ENCODE data around the gene KIF26A.

KIF26A gene

DNA sequence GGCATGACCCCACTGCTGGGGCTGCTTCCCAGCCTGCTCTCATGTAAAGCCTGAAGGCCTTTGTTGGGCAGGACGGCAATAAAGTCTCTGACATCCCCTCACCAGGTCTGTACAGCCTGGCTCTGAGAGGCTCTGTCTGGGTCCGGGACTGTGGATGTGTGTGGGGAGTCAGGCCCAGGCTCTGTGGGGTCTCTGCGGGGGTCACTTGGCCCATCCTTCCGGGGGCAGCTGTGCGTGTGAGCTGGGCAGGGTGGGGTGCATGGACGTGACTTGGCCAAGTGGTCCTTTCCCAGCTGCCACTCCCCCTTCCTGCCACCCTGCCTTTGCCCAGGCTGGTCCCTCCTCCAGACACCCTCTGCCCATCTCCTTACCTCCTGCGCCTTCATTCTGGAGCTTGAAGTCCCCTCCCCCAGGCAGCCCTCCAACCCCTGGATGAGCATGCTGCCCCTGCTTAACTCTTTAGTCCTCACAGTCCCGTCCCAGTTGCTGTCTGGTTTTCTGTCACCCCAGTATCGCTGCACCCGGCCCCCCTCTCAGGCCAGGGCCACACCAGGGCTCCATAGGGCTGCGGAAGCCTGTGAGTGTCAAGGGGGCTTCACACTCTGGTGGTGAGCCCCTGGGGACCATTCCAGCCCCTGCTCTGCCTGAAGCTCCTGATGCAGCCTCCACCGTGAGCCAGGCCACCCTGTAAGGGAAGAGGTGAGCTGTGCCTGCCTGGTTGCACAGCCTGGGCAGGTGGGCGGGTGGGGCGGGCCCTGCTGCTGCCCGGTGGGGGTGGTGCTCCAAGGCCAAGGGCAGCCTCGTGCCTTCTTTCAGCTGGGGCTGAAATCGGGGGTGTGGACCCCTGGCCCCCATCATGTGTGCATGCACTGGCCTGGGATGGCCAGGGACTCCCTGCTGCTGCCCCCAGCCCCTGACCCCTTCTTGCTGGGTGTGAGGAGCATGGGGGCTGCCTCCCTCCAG, 25.5 kb upstream of the KIF26A start:
- DNase-seq (ENCODE audit: low read depth, low spot score) = no peak

DNA sequence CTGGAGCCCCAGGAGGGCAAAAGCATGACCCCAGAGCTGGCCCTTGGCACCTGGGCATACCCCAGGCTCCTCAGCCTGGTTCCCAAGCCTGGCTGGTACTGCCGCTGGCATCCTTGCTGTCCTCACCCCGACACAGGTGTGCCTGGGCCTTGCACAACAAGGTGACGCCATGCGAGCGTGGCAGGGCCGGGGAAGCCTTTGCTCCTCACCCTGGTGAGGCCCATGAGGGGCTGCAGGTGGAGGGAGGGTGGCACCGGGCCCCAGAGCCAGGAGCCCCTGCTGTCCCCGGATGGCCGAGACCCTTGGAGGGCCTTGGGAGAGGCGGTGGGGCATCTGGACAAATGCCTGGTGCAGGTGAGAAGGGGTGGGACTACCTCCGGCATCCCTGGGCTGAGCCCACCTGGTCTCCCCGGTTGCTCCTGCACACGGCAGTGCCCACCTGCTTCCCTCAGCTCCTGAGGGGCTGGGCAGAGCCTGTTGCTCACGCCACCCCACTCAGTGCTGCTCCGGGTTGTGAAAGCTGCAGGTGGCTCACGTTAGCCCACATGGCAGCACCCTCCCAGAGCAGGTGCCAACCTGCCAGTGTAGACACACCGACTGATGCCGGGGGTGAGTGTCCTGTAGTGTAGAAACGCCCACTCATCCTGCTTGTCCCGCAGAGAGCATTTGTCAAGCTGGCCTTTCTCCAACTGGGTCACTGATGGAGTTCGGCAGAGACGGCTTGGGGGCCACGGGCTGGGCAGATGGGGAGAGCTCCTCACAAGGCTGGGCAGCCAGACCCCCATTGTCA, 24.6 kb upstream of the KIF26A start:
- no peak for DNase-seq (ENCODE audit: low read depth, low spot score)

GRCh38 chr14:104114421-104115130, 23.8 kb upstream of the KIF26A start:
- DNase-seq (ENCODE audit: low read depth, low spot score) = no peak

- no peak for DNase-seq (ENCODE audit: low read depth, low spot score)
Measured at GRCh38 chr14:104115131-104115600, 23.2 kb upstream of the KIF26A start.

DNA sequence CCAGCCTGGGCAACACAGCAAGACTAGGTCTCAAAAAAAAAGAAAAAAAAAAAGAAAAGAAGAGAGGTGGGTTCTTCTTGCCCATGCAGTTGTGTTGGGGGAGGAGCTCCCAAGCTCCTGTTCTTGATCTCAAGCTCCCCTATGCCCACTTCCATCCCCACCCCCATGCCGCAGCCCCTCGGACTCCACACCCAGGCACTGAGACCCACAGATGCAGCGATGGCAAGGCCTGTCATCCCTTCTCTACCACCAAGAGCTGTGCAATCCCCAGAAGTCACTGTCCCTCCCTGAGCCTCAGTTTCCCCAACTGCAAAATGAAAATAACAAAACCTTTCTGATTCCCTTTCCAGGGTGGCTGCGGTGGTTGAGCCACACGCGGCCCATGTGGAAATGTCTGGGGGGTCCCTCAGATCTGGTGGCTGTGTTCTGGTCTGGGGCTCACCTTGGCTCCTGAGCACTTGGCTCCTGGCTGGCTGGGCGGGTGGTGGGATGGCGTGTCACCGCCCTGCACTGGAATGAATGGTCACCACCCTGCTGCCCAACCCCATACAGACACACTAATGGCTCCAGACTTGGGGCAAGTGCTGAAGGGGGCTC, 22.6 kb upstream of the KIF26A start:
- DNase-seq (ENCODE audit: low read depth, low spot score) = no peak

- no peak for DNase-seq (ENCODE audit: low read depth, low spot score)
Measured at GRCh38 chr14:104116288-104116755, 22.1 kb upstream of the KIF26A start.

DNA sequence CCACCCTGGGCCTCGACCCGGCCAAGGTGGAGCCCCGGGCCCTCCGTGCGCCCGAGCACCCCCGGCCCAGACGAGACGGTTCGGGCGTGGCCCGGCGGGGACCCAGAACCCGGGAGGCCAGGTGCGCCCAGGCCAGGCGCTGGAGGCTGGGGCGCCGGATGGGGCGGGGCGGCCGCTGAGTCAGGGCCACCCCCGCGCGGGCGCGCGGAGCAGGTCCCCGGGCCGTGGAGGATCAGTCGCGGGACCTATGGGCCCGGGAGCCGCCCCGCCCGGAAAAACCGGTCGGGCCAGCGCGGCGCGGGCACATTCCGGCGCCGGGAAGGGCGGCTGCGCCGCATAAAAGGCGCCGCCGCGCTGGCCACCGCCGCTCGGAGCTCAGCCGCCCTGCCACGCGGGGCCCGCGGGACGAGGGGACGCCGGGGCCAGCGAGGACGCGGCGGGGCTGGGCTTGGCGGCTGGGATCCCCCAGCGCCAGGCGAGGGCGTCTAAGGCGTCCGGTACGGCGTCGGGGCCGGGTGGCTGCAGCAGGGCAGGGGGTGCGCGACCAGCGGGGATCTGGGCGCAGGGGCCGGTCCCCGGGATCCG, 21.5 kb upstream of the KIF26A start:
- DNase-seq (ENCODE audit: low read depth, low spot score) = no peak

DNA sequence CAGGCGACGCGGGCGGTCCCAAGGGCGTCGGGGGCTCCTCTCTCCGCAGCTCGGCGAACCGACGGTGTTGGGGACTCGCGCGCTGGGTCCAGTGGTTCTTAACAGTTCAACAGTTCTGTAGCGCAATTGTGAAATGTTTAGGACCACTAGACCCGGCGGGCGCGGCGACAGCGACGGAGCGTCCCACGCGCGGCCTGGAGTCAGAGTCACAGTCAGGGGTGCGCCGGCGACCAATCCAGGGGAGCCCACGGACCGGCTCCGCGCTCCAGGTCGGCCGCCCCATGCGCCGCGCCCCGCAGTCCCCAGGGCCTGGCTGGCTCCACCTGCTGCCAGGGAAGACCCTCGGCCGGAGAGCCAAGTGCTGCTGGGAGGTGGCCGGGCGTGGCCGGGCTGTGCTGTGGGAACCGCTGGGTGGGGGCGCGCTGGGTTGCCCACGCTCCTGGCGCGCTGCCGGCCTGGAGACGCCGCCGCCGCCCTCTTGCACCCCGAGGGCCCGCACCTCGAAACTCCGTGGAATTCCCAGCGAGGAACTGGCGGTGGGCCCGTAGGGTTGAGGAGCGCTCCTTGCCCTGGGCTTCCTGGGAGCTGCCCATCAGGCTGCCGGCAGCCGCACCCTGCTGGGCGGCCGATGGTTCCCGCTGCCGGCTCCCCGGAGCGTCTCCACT, 20.9 kb upstream of the KIF26A start:
- no peak for DNase-seq (ENCODE audit: low read depth, low spot score)

DNA sequence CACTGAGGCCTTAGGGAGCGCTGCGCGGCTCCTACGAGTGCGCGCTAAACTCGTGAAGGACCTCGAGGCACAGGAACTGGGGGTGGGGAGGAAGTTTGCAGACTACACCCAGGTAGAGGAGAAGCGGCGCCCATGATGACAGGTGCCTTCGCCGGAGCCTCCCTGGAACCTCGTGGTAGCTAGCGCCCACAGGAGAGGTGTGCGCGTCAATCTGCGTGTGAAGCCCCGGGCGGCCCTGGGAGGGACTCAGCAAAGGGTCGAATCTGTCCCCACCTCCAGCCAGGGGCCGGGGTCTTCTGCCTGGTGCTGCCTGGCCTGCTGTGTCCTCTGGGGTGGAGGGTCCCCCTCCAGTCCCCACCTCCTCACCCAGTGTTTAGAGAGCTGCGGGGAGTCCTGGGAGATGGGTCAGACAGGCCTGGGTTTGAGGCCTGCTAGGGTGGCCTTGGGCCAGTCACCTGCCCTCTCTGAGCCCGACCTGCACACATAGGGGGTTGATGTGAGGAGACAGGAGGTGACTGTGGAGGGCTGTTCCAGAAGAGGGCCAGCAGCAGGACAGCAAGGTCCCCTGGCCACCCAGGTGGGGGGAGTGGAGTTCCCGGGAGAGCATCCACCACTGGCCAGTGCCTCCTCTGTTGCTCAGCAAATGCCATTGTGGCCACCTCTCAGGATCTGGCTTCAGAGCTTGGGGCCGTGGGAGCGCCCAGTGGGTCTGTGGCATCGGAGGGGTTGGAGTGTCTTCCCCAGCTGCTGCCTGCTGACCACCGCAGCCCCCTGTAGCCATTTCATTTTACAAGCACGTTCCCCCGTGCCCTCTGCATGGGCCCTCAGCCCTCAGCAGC, 20.2 kb upstream of the KIF26A start:
- DNase-seq (ENCODE audit: low read depth, low spot score) = no peak

- DNase-seq (ENCODE audit: low read depth, low spot score) = no peak
Measured at GRCh38 chr14:104119119-104119487, 19.3 kb upstream of the KIF26A start.

DNA sequence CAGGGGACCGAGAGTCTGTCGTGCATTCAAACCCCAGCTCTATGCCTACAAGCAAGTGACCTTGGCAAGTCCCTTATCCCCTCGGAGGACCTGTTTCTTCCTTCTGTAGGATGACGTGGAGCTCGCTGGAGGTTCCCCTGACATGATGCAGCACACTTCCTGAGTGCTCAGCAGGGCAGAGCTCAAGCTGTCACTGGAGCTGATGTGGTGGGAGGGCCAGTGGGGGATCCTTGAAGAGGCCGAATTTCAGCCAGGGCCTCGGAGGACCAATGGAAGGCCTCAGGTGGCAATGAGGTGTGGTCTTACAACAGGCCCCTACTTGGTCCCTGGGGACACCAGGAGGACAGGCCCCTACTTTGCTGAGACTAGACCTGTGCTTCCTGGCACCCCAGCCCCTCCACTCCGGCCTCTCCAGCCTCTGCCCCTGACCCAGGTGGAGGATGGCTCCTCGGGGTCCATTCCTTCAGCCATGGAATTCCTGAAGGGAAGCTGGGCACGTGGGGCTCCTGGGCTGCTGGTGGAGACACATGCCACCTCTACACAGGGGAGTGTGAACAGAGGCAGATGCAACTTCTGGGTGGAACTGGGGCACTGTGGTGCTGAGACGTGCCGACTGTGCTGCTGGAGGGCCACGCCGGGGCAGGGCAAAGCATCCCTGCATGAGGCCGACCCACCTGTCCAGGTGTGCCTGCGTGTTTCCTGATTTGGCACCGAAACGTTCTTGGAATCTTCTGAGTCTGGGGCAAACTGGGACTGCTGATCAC, 18.7 kb upstream of the KIF26A start:
- no peak for DNase-seq (ENCODE audit: low read depth, low spot score)

DNA sequence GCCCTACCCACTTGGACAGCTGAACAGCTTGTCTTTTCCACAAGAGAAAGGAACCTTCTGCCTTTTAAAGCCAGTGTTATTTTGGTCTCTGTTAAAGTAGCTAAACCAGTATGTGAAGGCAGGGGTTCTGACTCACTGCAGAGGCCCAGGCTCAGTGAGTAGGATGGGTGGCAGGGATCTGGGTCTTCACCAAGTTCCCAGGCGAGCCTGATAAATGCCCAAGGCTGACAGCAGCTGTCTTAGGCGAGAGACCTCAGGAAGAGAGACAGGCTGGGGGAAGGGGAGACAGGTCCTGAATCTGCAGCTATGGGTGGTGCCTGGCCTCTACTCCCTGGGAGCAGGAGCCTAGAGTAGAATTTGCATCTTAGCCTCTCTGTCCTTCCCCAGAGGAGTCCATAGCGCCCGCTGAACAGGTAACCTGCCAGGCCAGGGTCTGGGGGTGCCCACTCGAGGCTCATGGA, 18.1 kb upstream of the KIF26A start:
- DNase-seq (ENCODE audit: low read depth, low spot score) = no peak

GRCh38 chr14:104121142-104121541, 17.2 kb upstream of the KIF26A start:
- DNase-seq (ENCODE audit: low read depth, low spot score) = no peak

GRCh38 chr14:104123879-104124278, 14.5 kb upstream of the KIF26A start:
- no peak for DNase-seq (ENCODE audit: low read depth, low spot score)

DNA sequence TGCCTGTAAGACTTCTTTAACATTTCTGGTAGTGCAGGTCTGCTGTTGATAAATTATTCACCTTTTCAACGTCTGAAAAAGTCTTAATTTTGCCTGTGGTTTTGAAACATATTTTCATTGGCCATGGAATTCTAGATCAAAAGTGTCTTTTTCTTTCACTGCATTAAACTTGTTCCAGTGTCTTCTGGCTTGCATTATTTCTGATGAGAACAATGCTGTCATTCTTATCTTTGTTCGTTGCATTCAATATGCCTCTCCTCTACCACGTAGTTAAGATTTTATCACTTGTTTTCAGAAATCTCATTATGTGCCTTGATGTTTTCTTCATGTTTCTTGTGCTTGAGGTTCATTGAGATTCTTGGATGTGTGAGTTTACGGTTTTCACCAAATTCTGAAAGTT, 13.4 kb upstream of the KIF26A start:
- no peak for DNase-seq (ENCODE audit: low read depth, low spot score)

- no peak for DNase-seq (ENCODE audit: low read depth, low spot score)
Measured at GRCh38 chr14:104126753-104127152, 11.6 kb upstream of the KIF26A start.

DNA sequence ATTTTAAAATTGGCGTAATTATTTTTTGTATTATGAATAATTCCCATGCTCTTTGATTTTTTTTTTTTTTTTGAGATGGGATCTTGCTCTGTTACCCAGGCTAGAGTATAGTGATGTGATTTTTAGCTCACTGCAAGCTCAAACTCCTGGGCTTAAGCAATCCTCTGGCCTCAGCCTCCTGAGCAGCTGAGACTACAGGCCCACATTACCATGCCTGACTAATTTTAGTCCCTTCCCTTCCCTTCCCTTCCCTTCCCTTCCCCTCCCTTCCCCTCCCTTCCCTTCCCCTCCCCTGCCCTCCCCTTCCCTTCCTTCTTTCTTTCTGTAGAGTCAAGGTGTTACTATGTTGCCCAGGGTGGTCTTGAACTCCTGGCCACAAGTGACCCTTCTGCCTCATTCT, 9.4 kb upstream of the KIF26A start:
- no peak for DNase-seq (ENCODE audit: low read depth, low spot score)

DNA sequence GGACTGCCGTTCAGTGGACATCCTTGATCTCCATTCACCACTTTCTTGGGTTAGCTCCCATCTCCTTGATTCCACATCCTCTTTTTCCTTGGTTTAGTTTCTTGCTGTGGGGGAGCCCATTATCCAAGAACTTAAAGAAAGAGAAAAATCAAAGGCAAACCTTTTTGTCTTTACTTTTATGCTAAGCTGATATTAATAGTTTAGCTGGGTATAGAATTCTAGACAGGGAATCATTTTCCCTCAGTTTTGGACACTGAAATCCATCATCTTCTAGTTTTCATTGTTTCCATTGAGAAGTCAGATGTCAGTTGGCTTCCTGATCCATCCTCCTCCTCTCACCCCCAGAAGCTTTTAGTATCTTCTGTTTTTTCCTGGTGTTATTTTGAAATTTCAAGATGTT, 8.8 kb upstream of the KIF26A start:
- DNase-seq (ENCODE audit: low read depth, low spot score) = no peak

Measured in iPS DF 19.7 (cell line).